ENCODE measurements around the gene PPP1R14C. TPM values are rescaled to one million over a fixed set of nuclear protein-coding genes. Genes with fewer than 3 reads are reported as not detected.

Gene PPP1R14C
- total and polyA plus RNA-seq, 2 experiments from 2014 or later, result 1.1 to 1.4 TPM

DNA sequence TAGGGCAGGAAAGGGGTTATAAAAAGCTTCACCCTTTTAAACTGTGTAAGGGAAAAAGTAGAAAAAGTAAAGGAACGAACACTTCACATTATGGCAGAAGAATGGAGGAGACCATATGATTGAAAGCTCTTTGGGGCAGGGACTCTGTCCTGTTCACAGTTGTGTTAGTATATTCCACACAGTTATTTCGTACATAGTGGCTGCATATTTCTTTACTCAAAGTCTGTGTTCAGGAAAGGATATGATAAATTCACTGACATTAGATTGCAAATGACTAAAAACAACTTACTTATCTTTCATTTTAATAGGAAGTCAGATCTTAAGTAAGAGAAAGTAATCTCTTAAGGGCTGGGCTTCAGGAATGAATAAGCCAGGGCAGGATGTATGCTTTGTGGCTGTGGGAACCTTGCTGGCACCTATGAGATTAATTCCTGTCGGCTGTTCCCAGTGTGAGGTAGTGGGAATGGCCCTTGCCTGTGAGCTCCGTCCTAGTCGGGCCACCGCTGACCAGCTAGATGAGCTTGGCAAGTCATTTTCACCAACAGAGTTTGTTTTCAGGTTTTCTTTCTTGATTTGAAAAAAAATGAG is 11.2 kb downstream of the PPP1R14C start (continued):
- TF ChIP-seq, protein P1, sequence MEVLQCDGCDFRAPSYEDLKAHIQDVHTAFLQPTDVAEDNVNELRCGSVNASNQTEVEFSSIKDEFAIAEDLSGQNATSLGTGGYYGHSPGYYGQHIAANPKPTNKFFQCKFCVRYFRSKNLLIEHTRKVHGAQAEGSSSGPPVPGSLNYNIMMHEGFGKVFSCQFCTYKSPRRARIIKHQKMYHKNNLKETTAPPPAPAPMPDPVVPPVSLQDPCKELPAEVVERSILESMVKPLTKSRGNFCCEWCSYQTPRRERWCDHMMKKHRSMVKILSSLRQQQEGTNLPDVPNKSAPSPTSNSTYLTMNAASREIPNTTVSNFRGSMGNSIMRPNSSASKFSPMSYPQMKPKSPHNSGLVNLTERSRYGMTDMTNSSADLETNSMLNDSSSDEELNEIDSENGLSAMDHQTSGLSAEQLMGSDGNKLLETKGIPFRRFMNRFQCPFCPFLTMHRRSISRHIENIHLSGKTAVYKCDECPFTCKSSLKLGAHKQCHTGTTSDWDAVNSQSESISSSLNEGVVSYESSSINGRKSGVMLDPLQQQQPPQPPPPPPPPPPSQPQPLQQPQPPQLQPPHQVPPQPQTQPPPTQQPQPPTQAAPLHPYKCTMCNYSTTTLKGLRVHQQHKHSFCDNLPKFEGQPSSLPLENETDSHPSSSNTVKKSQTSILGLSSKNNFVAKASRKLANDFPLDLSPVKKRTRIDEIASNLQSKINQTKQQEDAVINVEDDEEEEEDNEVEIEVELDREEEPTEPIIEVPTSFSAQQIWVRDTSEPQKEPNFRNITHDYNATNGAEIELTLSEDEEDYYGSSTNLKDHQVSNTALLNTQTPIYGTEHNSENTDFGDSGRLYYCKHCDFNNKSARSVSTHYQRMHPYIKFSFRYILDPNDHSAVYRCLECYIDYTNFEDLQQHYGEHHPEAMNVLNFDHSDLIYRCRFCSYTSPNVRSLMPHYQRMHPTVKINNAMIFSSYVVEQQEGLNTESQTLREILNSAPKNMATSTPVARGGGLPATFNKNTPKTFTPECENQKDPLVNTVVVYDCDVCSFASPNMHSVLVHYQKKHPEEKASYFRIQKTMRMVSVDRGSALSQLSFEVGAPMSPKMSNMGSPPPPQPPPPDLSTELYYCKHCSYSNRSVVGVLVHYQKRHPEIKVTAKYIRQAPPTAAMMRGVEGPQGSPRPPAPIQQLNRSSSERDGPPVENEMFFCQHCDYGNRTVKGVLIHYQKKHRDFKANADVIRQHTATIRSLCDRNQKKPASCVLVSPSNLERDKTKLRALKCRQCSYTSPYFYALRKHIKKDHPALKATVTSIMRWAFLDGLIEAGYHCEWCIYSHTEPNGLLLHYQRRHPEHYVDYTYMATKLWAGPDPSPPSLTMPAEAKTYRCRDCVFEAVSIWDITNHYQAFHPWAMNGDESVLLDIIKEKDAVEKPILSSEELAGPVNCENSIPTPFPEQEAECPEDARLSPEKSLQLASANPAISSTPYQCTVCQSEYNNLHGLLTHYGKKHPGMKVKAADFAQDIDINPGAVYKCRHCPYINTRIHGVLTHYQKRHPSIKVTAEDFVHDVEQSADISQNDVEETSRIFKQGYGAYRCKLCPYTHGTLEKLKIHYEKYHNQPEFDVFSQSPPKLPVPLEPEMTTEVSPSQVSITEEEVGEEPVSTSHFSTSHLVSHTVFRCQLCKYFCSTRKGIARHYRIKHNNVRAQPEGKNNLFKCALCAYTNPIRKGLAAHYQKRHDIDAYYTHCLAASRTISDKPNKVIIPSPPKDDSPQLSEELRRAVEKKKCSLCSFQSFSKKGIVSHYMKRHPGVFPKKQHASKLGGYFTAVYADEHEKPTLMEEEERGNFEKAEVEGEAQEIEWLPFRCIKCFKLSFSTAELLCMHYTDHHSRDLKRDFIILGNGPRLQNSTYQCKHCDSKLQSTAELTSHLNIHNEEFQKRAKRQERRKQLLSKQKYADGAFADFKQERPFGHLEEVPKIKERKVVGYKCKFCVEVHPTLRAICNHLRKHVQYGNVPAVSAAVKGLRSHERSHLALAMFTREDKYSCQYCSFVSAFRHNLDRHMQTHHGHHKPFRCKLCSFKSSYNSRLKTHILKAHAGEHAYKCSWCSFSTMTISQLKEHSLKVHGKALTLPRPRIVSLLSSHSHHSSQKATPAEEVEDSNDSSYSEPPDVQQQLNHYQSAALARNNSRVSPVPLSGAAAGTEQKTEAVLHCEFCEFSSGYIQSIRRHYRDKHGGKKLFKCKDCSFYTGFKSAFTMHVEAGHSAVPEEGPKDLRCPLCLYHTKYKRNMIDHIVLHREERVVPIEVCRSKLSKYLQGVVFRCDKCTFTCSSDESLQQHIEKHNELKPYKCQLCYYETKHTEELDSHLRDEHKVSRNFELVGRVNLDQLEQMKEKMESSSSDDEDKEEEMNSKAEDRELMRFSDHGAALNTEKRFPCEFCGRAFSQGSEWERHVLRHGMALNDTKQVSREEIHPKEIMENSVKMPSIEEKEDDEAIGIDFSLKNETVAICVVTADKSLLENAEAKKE (CRISPR knock-in tag; IDR thresholded peaks at IDR 0.05), result no peak
- TF ChIP-seq STAT1 (IDR thresholded peaks at IDR 0.05; ENCODE audit: unreplicated experiment) (no peak), EZH2phosphoT487 (IDR thresholded peaks at IDR 0.05; ENCODE audit: unreplicated experiment) (no peak), NANOG (IDR thresholded peaks at IDR 0.05; ENCODE audit: borderline replicate concordance) (no peak), CREB1 (CRISPR knock-in tag; IDR thresholded peaks at IDR 0.05; ENCODE audit: low read depth) (no peak), EZH2 (IDR thresholded peaks at IDR 0.05; ENCODE audit: low read depth, unreplicated experiment) (no peak), ZNF331 (CRISPR knock-in tag; IDR thresholded peaks at IDR 0.05; ENCODE audit: low read depth) (no peak), ZNF114 (CRISPR knock-in tag; IDR thresholded peaks at IDR 0.05) (no peak), POLR2AphosphoS5 (IDR thresholded peaks at IDR 0.05; ENCODE audit: low read depth) (no peak)
- TF ChIP-seq, protein P2, sequence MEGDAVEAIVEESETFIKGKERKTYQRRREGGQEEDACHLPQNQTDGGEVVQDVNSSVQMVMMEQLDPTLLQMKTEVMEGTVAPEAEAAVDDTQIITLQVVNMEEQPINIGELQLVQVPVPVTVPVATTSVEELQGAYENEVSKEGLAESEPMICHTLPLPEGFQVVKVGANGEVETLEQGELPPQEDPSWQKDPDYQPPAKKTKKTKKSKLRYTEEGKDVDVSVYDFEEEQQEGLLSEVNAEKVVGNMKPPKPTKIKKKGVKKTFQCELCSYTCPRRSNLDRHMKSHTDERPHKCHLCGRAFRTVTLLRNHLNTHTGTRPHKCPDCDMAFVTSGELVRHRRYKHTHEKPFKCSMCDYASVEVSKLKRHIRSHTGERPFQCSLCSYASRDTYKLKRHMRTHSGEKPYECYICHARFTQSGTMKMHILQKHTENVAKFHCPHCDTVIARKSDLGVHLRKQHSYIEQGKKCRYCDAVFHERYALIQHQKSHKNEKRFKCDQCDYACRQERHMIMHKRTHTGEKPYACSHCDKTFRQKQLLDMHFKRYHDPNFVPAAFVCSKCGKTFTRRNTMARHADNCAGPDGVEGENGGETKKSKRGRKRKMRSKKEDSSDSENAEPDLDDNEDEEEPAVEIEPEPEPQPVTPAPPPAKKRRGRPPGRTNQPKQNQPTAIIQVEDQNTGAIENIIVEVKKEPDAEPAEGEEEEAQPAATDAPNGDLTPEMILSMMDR (conservative IDR thresholded peaks at IDR 0.05; ENCODE audit: low read depth in 2 of 2), result no peak
- TF ChIP-seq, protein P3, sequence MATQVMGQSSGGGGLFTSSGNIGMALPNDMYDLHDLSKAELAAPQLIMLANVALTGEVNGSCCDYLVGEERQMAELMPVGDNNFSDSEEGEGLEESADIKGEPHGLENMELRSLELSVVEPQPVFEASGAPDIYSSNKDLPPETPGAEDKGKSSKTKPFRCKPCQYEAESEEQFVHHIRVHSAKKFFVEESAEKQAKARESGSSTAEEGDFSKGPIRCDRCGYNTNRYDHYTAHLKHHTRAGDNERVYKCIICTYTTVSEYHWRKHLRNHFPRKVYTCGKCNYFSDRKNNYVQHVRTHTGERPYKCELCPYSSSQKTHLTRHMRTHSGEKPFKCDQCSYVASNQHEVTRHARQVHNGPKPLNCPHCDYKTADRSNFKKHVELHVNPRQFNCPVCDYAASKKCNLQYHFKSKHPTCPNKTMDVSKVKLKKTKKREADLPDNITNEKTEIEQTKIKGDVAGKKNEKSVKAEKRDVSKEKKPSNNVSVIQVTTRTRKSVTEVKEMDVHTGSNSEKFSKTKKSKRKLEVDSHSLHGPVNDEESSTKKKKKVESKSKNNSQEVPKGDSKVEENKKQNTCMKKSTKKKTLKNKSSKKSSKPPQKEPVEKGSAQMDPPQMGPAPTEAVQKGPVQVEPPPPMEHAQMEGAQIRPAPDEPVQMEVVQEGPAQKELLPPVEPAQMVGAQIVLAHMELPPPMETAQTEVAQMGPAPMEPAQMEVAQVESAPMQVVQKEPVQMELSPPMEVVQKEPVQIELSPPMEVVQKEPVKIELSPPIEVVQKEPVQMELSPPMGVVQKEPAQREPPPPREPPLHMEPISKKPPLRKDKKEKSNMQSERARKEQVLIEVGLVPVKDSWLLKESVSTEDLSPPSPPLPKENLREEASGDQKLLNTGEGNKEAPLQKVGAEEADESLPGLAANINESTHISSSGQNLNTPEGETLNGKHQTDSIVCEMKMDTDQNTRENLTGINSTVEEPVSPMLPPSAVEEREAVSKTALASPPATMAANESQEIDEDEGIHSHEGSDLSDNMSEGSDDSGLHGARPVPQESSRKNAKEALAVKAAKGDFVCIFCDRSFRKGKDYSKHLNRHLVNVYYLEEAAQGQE (IDR thresholded peaks at IDR 0.05; ENCODE audit: unreplicated experiment), result no peak
